ENCODE data around the gene PRKN.

DNA sequence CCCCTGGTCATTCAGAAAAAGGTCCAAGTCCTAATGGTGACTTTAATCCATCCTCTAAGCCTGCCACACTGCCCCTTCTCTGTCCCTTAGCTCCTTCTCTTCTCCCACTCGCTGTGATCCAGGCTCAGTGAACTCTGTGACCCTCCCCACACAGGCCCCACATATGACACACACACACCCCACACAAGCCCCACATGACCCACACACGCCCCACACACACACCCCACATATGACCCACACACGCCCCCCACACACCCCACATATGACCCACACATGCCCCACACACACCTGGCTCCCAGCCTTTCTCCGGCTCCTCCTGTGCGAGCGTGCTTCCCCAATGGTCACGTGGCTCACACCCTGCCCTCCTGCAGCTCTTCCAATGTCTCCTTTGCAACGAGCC, 925.3 kb downstream of the PRKN start:
- TF ChIP-seq, protein P1, sequence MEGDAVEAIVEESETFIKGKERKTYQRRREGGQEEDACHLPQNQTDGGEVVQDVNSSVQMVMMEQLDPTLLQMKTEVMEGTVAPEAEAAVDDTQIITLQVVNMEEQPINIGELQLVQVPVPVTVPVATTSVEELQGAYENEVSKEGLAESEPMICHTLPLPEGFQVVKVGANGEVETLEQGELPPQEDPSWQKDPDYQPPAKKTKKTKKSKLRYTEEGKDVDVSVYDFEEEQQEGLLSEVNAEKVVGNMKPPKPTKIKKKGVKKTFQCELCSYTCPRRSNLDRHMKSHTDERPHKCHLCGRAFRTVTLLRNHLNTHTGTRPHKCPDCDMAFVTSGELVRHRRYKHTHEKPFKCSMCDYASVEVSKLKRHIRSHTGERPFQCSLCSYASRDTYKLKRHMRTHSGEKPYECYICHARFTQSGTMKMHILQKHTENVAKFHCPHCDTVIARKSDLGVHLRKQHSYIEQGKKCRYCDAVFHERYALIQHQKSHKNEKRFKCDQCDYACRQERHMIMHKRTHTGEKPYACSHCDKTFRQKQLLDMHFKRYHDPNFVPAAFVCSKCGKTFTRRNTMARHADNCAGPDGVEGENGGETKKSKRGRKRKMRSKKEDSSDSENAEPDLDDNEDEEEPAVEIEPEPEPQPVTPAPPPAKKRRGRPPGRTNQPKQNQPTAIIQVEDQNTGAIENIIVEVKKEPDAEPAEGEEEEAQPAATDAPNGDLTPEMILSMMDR (IDR thresholded peaks at IDR 0.05) = no peak
- TF ChIP-seq ZFX (IDR thresholded peaks at IDR 0.05; ENCODE audit: borderline replicate concordance) = no peak

Data from 22Rv1 (cell line).